ENCODE measurements around the gene CCDC18.
"Not testable (repeated sequence)": the region's sequence is repeated elsewhere in the genome, so short reads cannot be mapped to it uniquely, and the experiment has no call there.

The CCDC18 gene

DNA sequence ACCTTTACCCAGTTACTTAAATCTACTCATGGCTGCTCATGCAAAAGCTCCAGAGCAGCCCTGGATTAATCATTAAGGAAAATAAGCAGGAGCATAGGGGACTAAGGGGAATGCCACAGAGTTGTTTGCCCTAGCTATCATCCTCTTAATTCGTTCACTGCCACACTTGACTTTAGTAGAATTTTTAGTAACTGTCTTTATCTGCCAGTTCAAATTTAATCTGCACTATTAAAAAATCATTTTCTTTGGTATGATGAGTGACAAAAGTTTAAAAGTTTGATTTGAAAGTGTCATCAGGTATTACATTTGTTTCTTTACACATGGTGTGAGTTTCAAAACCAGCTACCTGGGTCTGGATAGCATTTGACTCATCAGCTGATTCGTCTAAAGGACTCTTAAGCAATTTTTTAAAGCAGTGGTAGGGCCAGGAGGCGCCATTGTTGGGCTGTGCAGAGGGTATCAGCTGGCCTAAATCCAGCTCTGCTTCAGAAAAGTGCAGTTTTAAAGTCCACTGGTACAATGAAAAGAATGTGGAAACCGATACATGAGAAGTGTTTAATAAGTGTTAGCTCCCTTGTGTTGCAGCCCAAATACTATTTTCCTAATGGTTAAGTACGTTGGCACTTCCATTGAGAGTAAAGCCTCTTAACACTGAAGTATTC is 95.2 kb downstream of the CCDC18 start:
- H3K36me3 ChIP-seq (ENCODE audit: control insufficient read depth, low read length) = 0 out of 2 replicates have a peak, but pooled peaks cover 3% of the 10 kb centered on the region
- no peak overlapping the region for H3K4me2 ChIP-seq (ENCODE audit: low read length)
- no peaks in the 10 kb centered on the region for H3F3A ChIP-seq (ENCODE audit: control insufficient read depth, insufficient read depth)
- H3K27ac ChIP-seq (ENCODE audit: low read depth, low read length) = no peak overlapping the region
- no peaks in the 10 kb centered on the region for H4K20me1 ChIP-seq (ENCODE audit: control insufficient read depth, insufficient read depth, low read depth, low read length)
- H3K4me1 ChIP-seq (ENCODE audit: control insufficient read depth, low read length) = no peaks in the 10 kb centered on the region
- no peaks in the 10 kb centered on the region for H3K79me2 ChIP-seq (ENCODE audit: control insufficient read depth, low read length)
- no peaks in the 10 kb centered on the region for H3K27me3 ChIP-seq (ENCODE audit: control insufficient read depth, low read length)
- H3K9me3 ChIP-seq (ENCODE audit: control insufficient read depth, insufficient read depth, low read length) = no peaks in the 10 kb centered on the region
- no peaks in the 10 kb centered on the region for H3K9me2 ChIP-seq (replicated peaks; ENCODE audit: control insufficient read depth, low read length)
- TF ChIP-seq, protein P1, sequence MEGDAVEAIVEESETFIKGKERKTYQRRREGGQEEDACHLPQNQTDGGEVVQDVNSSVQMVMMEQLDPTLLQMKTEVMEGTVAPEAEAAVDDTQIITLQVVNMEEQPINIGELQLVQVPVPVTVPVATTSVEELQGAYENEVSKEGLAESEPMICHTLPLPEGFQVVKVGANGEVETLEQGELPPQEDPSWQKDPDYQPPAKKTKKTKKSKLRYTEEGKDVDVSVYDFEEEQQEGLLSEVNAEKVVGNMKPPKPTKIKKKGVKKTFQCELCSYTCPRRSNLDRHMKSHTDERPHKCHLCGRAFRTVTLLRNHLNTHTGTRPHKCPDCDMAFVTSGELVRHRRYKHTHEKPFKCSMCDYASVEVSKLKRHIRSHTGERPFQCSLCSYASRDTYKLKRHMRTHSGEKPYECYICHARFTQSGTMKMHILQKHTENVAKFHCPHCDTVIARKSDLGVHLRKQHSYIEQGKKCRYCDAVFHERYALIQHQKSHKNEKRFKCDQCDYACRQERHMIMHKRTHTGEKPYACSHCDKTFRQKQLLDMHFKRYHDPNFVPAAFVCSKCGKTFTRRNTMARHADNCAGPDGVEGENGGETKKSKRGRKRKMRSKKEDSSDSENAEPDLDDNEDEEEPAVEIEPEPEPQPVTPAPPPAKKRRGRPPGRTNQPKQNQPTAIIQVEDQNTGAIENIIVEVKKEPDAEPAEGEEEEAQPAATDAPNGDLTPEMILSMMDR (IDR thresholded peaks at IDR 0.05; ENCODE audit: low read depth, low read length, poor library complexity, severe bottlenecking) = no peak
- no peak for TF ChIP-seq EZH2phosphoT487 (IDR thresholded peaks at IDR 0.05; ENCODE audit: borderline replicate concordance, low read length)
- no peak overlapping the region for H3K4me3 ChIP-seq (ENCODE audit: low read length)

DNA sequence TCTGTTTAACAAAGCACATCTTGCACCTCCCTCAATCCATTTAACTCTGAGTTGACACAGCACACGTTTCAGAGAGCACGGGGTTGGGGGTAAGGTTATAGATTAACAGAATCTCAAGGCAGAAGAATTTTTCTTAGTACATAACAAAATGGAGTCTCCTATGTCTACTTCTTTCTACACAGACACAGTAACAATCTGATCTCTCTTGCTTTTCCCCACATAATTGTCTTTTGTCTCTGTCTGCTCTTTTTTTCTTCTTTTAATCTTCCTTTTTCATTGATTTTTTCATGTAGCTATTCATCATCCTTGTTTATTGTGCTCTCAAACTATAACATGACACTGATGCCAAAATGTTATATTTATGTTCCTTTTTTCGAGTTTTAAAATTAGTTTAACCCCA is 97.0 kb downstream of the CCDC18 start:
- not testable (repeated sequence) for H3F3A ChIP-seq (ENCODE audit: control insufficient read depth, insufficient read depth); H3K79me2 ChIP-seq (ENCODE audit: control insufficient read depth, low read length); H3K9me3 ChIP-seq (ENCODE audit: control insufficient read depth, insufficient read depth, low read length); H3K27ac ChIP-seq (ENCODE audit: low read depth, low read length); H3K4me2 ChIP-seq (ENCODE audit: low read length); H3K27me3 ChIP-seq (ENCODE audit: control insufficient read depth, low read length); H3K36me3 ChIP-seq (ENCODE audit: control insufficient read depth, low read length); H3K4me3 ChIP-seq (ENCODE audit: low read length); H3K4me1 ChIP-seq (ENCODE audit: control insufficient read depth, low read length); H3K9me2 ChIP-seq (replicated peaks; ENCODE audit: control insufficient read depth, low read length); H4K20me1 ChIP-seq (ENCODE audit: control insufficient read depth, insufficient read depth, low read depth, low read length)

DNA sequence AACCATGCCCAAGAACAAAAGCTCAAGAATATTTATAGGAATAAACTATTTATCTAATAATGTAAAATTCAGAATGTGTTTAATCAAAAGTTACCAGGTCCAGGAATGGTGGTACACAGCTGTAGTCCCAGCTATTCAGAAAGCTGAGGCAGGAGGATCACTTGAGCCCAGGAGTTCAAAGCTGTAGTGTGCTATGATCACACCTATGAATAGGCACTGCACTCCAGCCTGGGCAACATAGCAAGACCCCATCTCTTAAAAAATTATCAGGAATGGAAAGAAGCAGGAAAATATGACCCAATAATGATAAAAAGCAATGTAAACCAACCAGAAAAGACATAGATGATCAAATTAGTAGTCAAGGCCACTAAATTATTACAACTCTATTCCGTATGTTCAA is 103.0 kb downstream of the CCDC18 start:
- no peaks in the 10 kb centered on the region for H3K27me3 ChIP-seq (ENCODE audit: control insufficient read depth, low read length)
- no peaks in the 10 kb centered on the region for H3F3A ChIP-seq (ENCODE audit: control insufficient read depth, insufficient read depth)
- TF ChIP-seq, protein P1 (IDR thresholded peaks at IDR 0.05; ENCODE audit: low read depth, low read length, poor library complexity, severe bottlenecking) = no peak
- TF ChIP-seq EZH2phosphoT487 (IDR thresholded peaks at IDR 0.05; ENCODE audit: borderline replicate concordance, low read length) = no peak

DNA sequence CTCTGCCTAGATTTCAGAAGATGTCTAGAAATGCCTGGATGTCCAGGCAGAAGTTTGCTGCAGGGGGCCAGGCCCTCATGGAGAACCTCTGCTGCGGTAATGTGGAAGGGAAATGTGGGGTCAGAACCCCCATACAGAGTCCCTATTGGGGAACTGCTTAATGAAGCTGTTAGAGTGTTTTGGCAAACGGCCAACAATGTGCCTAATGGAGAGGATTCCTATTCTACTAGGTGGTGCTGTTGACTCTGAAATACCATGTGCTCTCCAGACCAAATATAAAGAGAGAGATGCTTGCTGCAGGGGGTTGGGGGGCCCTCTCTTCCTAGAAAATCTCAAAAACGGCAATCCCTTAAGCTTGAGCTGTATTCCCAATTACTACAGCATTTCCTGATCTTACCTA is 108.0 kb downstream of the CCDC18 start:
- H3K4me2 ChIP-seq (ENCODE audit: low read length) = no peak overlapping the region
- no peaks in the 10 kb centered on the region for H3K79me2 ChIP-seq (ENCODE audit: control insufficient read depth, low read length)
- H3K4me3 ChIP-seq (ENCODE audit: low read length) = no peak overlapping the region
- no peaks in the 10 kb centered on the region for H3K36me3 ChIP-seq (ENCODE audit: control insufficient read depth, low read length)
- H3K9me2 ChIP-seq (replicated peaks; ENCODE audit: control insufficient read depth, low read length) = no peaks in the 10 kb centered on the region
- TF ChIP-seq, protein P1 (IDR thresholded peaks at IDR 0.05; ENCODE audit: low read depth, low read length, poor library complexity, severe bottlenecking) = no peak
- no peaks in the 10 kb centered on the region for H3F3A ChIP-seq (ENCODE audit: control insufficient read depth, insufficient read depth)
- H3K9me3 ChIP-seq (ENCODE audit: control insufficient read depth, insufficient read depth, low read length) = peaks cover 11% of the 10 kb centered on the region; the same call in 1 of the 2 replicates
- no peaks in the 10 kb centered on the region for H4K20me1 ChIP-seq (ENCODE audit: control insufficient read depth, insufficient read depth, low read depth, low read length)
- no peaks in the 10 kb centered on the region for H3K4me1 ChIP-seq (ENCODE audit: control insufficient read depth, low read length)
- H3K27ac ChIP-seq (ENCODE audit: low read depth, low read length) = no peak overlapping the region
- H3K27me3 ChIP-seq (ENCODE audit: control insufficient read depth, low read length) = no peaks in the 10 kb centered on the region

More for the DNA sequence above, 103.0 kb downstream of the CCDC18 start:
- no peak overlapping the region for H3K4me2 ChIP-seq (ENCODE audit: low read length)
- no peaks in the 10 kb centered on the region for H4K20me1 ChIP-seq (ENCODE audit: control insufficient read depth, insufficient read depth, low read depth, low read length)
- peaks cover 4% of the 10 kb centered on the region; the same call in 1 of the 2 replicates for H3K9me3 ChIP-seq (ENCODE audit: control insufficient read depth, insufficient read depth, low read length)
- H3K4me1 ChIP-seq (ENCODE audit: control insufficient read depth, low read length) = no peaks in the 10 kb centered on the region
- no peaks in the 10 kb centered on the region for H3K79me2 ChIP-seq (ENCODE audit: control insufficient read depth, low read length)
- H3K9me2 ChIP-seq (replicated peaks; ENCODE audit: control insufficient read depth, low read length) = no peaks in the 10 kb centered on the region
- no peak overlapping the region for H3K4me3 ChIP-seq (ENCODE audit: low read length)
- H3K36me3 ChIP-seq (ENCODE audit: control insufficient read depth, low read length) = 0 out of 2 replicates have a peak, but pooled peaks cover 3% of the 10 kb centered on the region
- H3K27ac ChIP-seq (ENCODE audit: low read depth, low read length) = no peak overlapping the region
